HepG2 (cell line): Measurements from ENCODE around the gene GP1BA. TPM values are rescaled to one million over a fixed set of nuclear protein-coding genes. Genes with fewer than 3 reads are reported as not detected.

Experiments used
- EP300 ChIP-seq, 3 experiments: sonication (generic) in 1 of 3; formaldehyde crosslinking in 1 of 3; IDR thresholded peaks; 2 replicates each; pipeline versions ENCODE4 v1.5.1 to v1.6.1; 2011 to 2020; ENCODE audit warnings: low read depth in 2 of 3, low read length in 2 of 3, borderline replicate concordance in 1 of 3, improper control_type of control experiment in 1 of 3, mild to moderate bottlenecking in 1 of 3, missing genetic modification reagents in 1 of 3, moderate library complexity in 1 of 3
- ETV5 ChIP-seq: IDR thresholded peaks from 2 replicates; pipeline ENCODE4 v1.6.1; 2018; ENCODE audit warnings: missing biosample characterization, missing genetic modification reagents, inconsistent platforms, borderline replicate concordance
- FOXP4 ChIP-seq: sonication (generic); formaldehyde crosslinking; IDR thresholded peaks from 2 replicates; pipeline ENCODE4 v1.4.0; 2020; ENCODE audit warnings: missing genetic modification reagents
- MBNL3 ChIP-seq: fragments of 250-450 bp; sonication (Bioruptor Pico); conservative IDR thresholded peaks from 2 replicates; pipeline ENCODE4 v1.8.0; 2022; ENCODE audit warnings: mild to moderate bottlenecking, inconsistent platforms
- MED8 ChIP-seq: sonication (generic); formaldehyde crosslinking; IDR thresholded peaks from 2 replicates; pipeline ENCODE4 v1.8.1; 2023; ENCODE audit warnings: mild to moderate bottlenecking, missing genetic modification reagents; ENCODE audit not compliant: insufficient replicate concordance
- NCOR1 ChIP-seq: fragments of 200-600 bp; sonication (generic); IDR thresholded peaks from 2 replicates; pipeline ENCODE4 v1.7.0; 2017; ENCODE audit warnings: antibody characterized with exemption, low read length, borderline replicate concordance
- NFYB ChIP-seq: sonication (generic); formaldehyde crosslinking; IDR thresholded peaks from 2 replicates; pipeline ENCODE4 v1.4.0; 2020; ENCODE audit warnings: missing genetic modification reagents
- NRL ChIP-seq: sonication (generic); formaldehyde crosslinking; IDR thresholded peaks from 2 replicates; pipeline ENCODE4 v1.5.0; 2020; ENCODE audit warnings: missing genetic modification reagents, mild to moderate bottlenecking, moderate library complexity, borderline replicate concordance
- PITX1 ChIP-seq: sonication (generic); formaldehyde crosslinking; IDR thresholded peaks from 2 replicates; pipeline ENCODE4 v1.5.1; 2020; ENCODE audit warnings: mild to moderate bottlenecking, missing genetic modification reagents
- REL ChIP-seq: sonication (generic); formaldehyde crosslinking; conservative IDR thresholded peaks from 2 replicates; pipeline ENCODE4 v1.8.0; 2022; ENCODE audit warnings: mild to moderate bottlenecking, missing genetic modification reagents, moderate library complexity
- SP2 ChIP-seq: sonication (generic); formaldehyde crosslinking; IDR thresholded peaks from 2 replicates; pipeline ENCODE4 v1.5.1; 2020; ENCODE audit warnings: mild to moderate bottlenecking, missing genetic modification reagents
- ZFX ChIP-seq: sonication (generic); formaldehyde crosslinking; IDR thresholded peaks from 2 replicates; pipeline ENCODE4 v1.4.0; 2020; ENCODE audit warnings: mild to moderate bottlenecking, low read depth, missing genetic modification reagents, moderate library complexity
- ZNF598 ChIP-seq: sonication (generic); formaldehyde crosslinking; IDR thresholded peaks from 2 replicates; pipeline ENCODE4 v1.5.1; 2020; ENCODE audit warnings: mild to moderate bottlenecking, missing genetic modification reagents, borderline replicate concordance
- ZNF776 ChIP-seq: sonication (generic); formaldehyde crosslinking; IDR thresholded peaks from 2 replicates; pipeline ENCODE4 v1.4.0; 2020; ENCODE audit warnings: mild to moderate bottlenecking, missing genetic modification reagents
- ZNF816 ChIP-seq: sonication (generic); formaldehyde crosslinking; IDR thresholded peaks from 2 replicates; pipeline ENCODE4 v1.8.0; 2022; ENCODE audit warnings: missing genetic modification reagents, mild to moderate bottlenecking, borderline replicate concordance
- polyA plus RNA-seq, 8 experiments: library from polyadenylated mRNA; depleted of rRNA in 3 of 8; stranded (reverse) in 7 of 8; unstranded in 1 of 8; fragments of >200 nt; fragmentation: Illumina TruSeq in 4 of 8; extraction: Trizol in 4 of 8; gene quantifications; 2 replicates each; pipeline versions ENCODE4 v1.2.1 to v1.2.3, GENCODE V29; 2011 to 2016; ENCODE audit warnings: low read depth in 4 of 8, missing spikeins in 1 of 8, mixed read lengths in 1 of 8; ENCODE audit not compliant: insufficient read depth in 1 of 8
- total RNA-seq, 5 experiments: library from RNA; depleted of rRNA; stranded (reverse); fragments of >200 nt; fragmentation: Illumina TruSeq; extraction: Trizol; gene quantifications; 2 replicates each; pipeline ENCODE4 v1.2.3, GENCODE V29; 2016; ENCODE audit warnings: low read depth in 1 of 5
- TF ChIP-seq, protein P1 (sequence below): IDR thresholded peaks from 2 replicates; pipeline ENCODE4 v1.6.1; 2012; ENCODE audit warnings: low read depth, low read length, improper control_type of control experiment
- TF ChIP-seq, protein P2 (sequence below): sonication (generic); formaldehyde crosslinking; IDR thresholded peaks from 2 replicates; pipeline ENCODE4 v1.5.1; 2020; ENCODE audit warnings: mild to moderate bottlenecking, moderate library complexity, missing genetic modification reagents
- TF ChIP-seq, protein P3 (sequence below): sonication (generic); formaldehyde crosslinking; IDR thresholded peaks from 2 replicates; pipeline ENCODE4 v1.8.0; 2022; ENCODE audit warnings: mild to moderate bottlenecking, missing genetic modification reagents, borderline replicate concordance
- TF ChIP-seq, protein P4 (sequence below): IDR thresholded peaks from 2 replicates; pipeline ENCODE4 v1.6.1; 2016; ENCODE audit warnings: mild to moderate bottlenecking

GP1BA gene
- total and polyA plus RNA-seq, 2 of the 13 experiments (the other 11 are each of a cell fraction or from before 2014, with no cell fraction given), result not detected

DNA sequence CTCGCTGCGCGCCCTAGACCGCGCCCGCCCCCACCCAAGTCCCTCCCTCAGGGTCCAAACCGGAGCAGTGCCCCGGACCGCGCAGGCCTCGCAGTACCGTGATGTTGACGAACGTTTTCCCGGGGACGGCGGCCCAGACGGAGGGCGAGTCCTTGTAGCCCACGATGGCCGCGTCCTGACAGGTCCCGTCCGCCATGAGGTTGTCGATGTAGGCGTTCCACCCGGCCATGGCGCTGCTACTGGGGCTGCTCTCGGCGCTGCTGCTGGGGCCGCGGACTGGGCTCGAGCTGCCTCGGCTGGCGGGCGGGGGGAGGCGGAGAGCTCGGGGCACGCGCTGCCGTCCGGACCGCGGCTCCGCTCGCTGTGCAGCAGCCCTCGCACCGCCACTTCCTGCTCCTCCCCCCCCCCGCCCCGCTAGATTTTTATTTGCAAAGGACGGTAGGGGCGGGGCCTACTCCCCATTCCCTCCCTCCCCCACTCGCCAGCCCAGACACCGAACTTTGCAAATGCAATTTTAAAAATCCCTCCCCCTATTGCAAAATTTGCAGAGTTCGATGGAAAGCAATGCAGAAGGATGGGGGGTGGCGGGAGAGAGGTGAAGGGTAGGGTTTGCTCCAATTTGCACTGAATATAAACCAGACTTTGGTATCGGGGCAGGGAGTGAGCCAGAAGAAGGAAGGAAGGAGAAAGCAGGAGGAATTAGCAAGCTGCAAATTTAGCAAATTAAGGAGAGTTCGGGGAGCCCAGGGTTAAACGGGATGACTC is 16.3 kb downstream of the GP1BA start, which contains the start of gene PFN1 (continued):
- TF ChIP-seq, protein P1, sequence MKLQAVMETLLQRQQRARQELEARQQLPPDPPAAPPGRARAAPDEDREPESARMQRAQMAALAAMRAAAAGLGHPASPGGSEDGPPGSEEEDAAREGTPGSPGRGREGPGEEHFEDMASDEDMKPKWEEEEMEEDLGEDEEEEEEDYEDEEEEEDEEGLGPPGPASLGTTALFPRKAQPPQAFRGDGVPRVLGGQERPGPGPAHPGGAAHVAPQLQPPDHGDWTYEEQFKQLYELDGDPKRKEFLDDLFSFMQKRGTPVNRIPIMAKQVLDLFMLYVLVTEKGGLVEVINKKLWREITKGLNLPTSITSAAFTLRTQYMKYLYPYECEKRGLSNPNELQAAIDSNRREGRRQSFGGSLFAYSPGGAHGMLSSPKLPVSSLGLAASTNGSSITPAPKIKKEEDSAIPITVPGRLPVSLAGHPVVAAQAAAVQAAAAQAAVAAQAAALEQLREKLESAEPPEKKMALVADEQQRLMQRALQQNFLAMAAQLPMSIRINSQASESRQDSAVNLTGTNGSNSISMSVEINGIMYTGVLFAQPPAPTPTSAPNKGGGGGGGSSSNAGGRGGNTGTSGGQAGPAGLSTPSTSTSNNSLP, result peak; percentile 9; the same call in 1 of the 2 replicates
- TF ChIP-seq, protein P2, sequence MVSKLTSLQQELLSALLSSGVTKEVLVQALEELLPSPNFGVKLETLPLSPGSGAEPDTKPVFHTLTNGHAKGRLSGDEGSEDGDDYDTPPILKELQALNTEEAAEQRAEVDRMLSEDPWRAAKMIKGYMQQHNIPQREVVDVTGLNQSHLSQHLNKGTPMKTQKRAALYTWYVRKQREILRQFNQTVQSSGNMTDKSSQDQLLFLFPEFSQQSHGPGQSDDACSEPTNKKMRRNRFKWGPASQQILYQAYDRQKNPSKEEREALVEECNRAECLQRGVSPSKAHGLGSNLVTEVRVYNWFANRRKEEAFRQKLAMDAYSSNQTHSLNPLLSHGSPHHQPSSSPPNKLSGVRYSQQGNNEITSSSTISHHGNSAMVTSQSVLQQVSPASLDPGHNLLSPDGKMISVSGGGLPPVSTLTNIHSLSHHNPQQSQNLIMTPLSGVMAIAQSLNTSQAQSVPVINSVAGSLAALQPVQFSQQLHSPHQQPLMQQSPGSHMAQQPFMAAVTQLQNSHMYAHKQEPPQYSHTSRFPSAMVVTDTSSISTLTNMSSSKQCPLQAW (CRISPR knock-in tag), result 0 out of 2 replicates have a peak, but pooled peaks have one; percentile 32
- TF ChIP-seq MED8 (CRISPR knock-in tag), result no peak
- TF ChIP-seq EP300 (IDR thresholded peaks at IDR 0.05; ENCODE audit: low read depth in 2 of 2, low read length in 2 of 2), result peak in 1 of 2 experiments; percentile 36; a peak in 1 of 4 replicates
- no peak for TF ChIP-seq EP300 (CRISPR knock-in tag; IDR thresholded peaks at IDR 0.05; ENCODE audit: borderline replicate concordance)
- TF ChIP-seq SP2, result peak; percentile 56; the same call in 1 of the 2 replicates
- TF ChIP-seq, protein P3, sequence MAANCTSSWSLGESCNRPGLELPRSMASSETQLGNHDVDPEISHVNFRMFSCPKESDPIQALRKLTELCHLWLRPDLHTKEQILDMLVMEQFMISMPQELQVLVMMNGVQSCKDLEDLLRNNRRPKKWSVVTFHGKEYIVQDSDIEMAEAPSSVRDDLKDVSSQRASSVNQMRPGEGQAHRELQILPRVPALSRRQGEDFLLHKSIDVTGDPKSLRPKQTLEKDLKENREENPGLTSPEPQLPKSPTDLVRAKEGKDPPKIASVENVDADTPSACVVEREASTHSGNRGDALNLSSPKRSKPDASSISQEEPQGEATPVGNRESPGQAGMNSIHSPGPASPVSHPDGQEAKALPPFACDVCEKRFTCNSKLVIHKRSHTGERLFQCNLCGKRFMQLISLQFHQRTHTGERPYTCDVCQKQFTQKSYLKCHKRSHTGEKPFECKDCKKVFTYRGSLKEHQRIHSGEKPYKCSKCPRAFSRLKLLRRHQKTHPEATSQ (CRISPR knock-in tag), result no peak
- peak; percentile 94 for TF ChIP-seq REL (CRISPR knock-in tag)
- 0 out of 2 replicates have a peak, but pooled peaks have one; percentile 7 for TF ChIP-seq NFYB
- peak; percentile 83; the same call in 1 of the 2 replicates for TF ChIP-seq NCOR1
- peak; percentile 54 for TF ChIP-seq NRL (CRISPR knock-in tag)
- TF ChIP-seq, protein P4, sequence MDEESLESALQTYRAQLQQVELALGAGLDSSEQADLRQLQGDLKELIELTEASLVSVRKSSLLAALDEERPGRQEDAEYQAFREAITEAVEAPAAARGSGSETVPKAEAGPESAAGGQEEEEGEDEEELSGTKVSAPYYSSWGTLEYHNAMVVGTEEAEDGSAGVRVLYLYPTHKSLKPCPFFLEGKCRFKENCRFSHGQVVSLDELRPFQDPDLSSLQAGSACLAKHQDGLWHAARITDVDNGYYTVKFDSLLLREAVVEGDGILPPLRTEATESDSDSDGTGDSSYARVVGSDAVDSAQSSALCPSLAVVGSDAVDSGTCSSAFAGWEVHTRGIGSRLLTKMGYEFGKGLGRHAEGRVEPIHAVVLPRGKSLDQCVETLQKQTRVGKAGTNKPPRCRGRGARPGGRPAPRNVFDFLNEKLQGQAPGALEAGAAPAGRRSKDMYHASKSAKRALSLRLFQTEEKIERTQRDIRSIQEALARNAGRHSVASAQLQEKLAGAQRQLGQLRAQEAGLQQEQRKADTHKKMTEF (CRISPR knock-in tag), result peak; percentile 72; the same call in 1 of the 2 replicates
- TF ChIP-seq ZFX (CRISPR knock-in tag), result peak; percentile 23; the same call in 1 of the 2 replicates
- 0 out of 2 replicates have a peak, but pooled peaks have one; percentile 29 for TF ChIP-seq FOXP4 (CRISPR knock-in tag)
- peak; percentile 51; the same call in 1 of the 2 replicates for TF ChIP-seq ZNF816 (CRISPR knock-in tag)
- TF ChIP-seq MBNL3 (CRISPR knock-in tag), result no peak
- peak; percentile 54 for TF ChIP-seq ETV5 (CRISPR knock-in tag)
- peak; percentile 68; the same call in 1 of the 2 replicates for TF ChIP-seq ZNF598 (CRISPR knock-in tag)
- TF ChIP-seq PITX1 (CRISPR knock-in tag), result no peak
- TF ChIP-seq ZNF776 (CRISPR knock-in tag), result peak; percentile 38; the same call in 1 of the 2 replicates
